ENCODE data around the gene ERP29.
"Not testable (repeated sequence)": the region's sequence is repeated elsewhere in the genome, so short reads cannot be mapped to it uniquely, and the experiment has no call there.

Gene ERP29

GRCh38 chr12:112004041-112004440 is 9.2 kb upstream of the ERP29 start:
- DNase-seq (ENCODE audit: low spot score) = no peak

- DNase-seq (ENCODE audit: low spot score) = peak; percentile 27
Measured at GRCh38 chr12:112005419-112006395, 7.5 kb upstream of the ERP29 start.

GRCh38 chr12:112007945-112008344 is 5.3 kb upstream of the ERP29 start:
- DNase-seq (ENCODE audit: low spot score) = no peak

- no peak for DNase-seq (ENCODE audit: low spot score)
Measured at GRCh38 chr12:112008918-112009317, 4.3 kb upstream of the ERP29 start.

GRCh38 chr12:112009596-112009995 is 3.6 kb upstream of the ERP29 start:
- DNase-seq (ENCODE audit: low spot score) = not testable (repeated sequence)

GRCh38 chr12:112010415-112011344 is 2.5 kb upstream of the ERP29 start:
- DNase-seq (ENCODE audit: low spot score) = no peak

GRCh38 chr12:112011685-112012084 is 1.5 kb upstream of the ERP29 start:
- DNase-seq (ENCODE audit: low spot score) = no peak

- DNase-seq (ENCODE audit: low spot score) = peak; percentile 91
Measured at GRCh38 chr12:112013601-112014402, 576 bp downstream of the ERP29 start.

GRCh38 chr12:112015938-112016337 is 2.7 kb downstream of the ERP29 start:
- no peak for DNase-seq (ENCODE audit: low spot score)

GRCh38 chr12:112017041-112017440 is 3.8 kb downstream of the ERP29 start:
- no peak for DNase-seq (ENCODE audit: low spot score)

GRCh38 chr12:112018571-112019237 is 5.5 kb downstream of the ERP29 start:
- no peak for DNase-seq (ENCODE audit: low spot score)

- DNase-seq (ENCODE audit: low spot score) = no peak
Measured at GRCh38 chr12:112020947-112021457, 7.8 kb downstream of the ERP29 start.

- no peak for DNase-seq (ENCODE audit: low spot score)
Measured at GRCh38 chr12:112022241-112023016, 9.2 kb downstream of the ERP29 start.

GRCh38 chr12:112023759-112024396 is 10.7 kb downstream of the ERP29 start:
- no peak for DNase-seq (ENCODE audit: low spot score)

GRCh38 chr12:112025808-112026375 is 12.7 kb downstream of the ERP29 start:
- DNase-seq (ENCODE audit: low spot score) = no peak

GRCh38 chr12:112029301-112029700 is 16.1 kb downstream of the ERP29 start:
- DNase-seq (ENCODE audit: low spot score) = no peak

GRCh38 chr12:112031472-112031871 is 18.2 kb downstream of the ERP29 start:
- DNase-seq (ENCODE audit: low spot score) = no peak

GRCh38 chr12:112032292-112032691 is 19.1 kb downstream of the ERP29 start:
- no peak for DNase-seq (ENCODE audit: low spot score)

GRCh38 chr12:112035219-112035785 is 22.1 kb downstream of the ERP29 start:
- DNase-seq (ENCODE audit: low spot score) = no peak

Data from LoVo (cell line).